Heart left ventricle (tissue), 16 donors: ENCODE data around the gene LMOD3. TPM values are rescaled to one million over a fixed set of nuclear protein-coding genes. Genes with fewer than 3 reads are reported as not detected.

ENCODE experiments used
- ATAC-seq, 4 donors: fragments of 200-7000 bp; cut with Tn5 transposase; one replicate each; pipeline ENCODE4 v1.9.1; 2020 to 2022; ENCODE audit warnings: moderate library complexity in 4 of 4, mild to moderate bottlenecking in 3 of 4, moderate number of reproducible peaks in 1 of 4
- DNase-seq, 5 donors: peaks; one replicate each; pipeline ENCODE4 v3.0.0-alpha.2; 2020
- H3K27ac ChIP-seq, 12 donors: fragments of 200-600 bp; sonication (generic) in 4 of 12; one replicate each; pipeline versions ENCODE4 v1.5.0 to v1.8.0; 2016 to 2022; ENCODE audit warnings: mild to moderate bottlenecking in 2 of 12
- H3K27me3 ChIP-seq, 9 donors: fragments of 200-600 bp; sonication (generic) in 2 of 9; one replicate each; pipeline versions ENCODE4 v1.5.1 to v1.8.0; 2016 to 2022; ENCODE audit warnings: mild to moderate bottlenecking in 3 of 9
- H3K36me3 ChIP-seq, 9 donors: fragments of 200-600 bp; sonication (generic) in 2 of 9; one replicate each; pipeline versions ENCODE4 v1.5.0 to v1.8.0; 2018 to 2022; ENCODE audit warnings: mild to moderate bottlenecking in 2 of 9
- H3K4me1 ChIP-seq, 12 donors: fragments of 200-600 bp; sonication (generic) in 4 of 12; one replicate each; pipeline versions ENCODE4 v1.5.0 to v1.8.0; 2016 to 2022; ENCODE audit warnings: mild to moderate bottlenecking in 3 of 12
- H3K4me3 ChIP-seq, 12 donors: fragments of 200-600 bp; sonication (generic) in 4 of 12; one replicate each; pipeline versions ENCODE4 v1.5.0 to v1.8.0; 2017 to 2022; ENCODE audit warnings: mild to moderate bottlenecking in 9 of 12, moderate library complexity in 4 of 12
- H3K9me3 ChIP-seq, 12 donors: fragments of 200-600 bp; sonication (generic) in 4 of 12; one replicate each; pipeline versions ENCODE4 v1.5.0 to v1.8.0; 2016 to 2022; ENCODE audit warnings: mild to moderate bottlenecking in 1 of 12
- CTCF ChIP-seq, 12 donors: fragments of 200-600 bp; sonication (generic) in 4 of 12; IDR thresholded peaks; one replicate each; pipeline versions ENCODE4 v1.5.0 to v1.8.0; 2018 to 2022; ENCODE audit warnings: antibody characterized with exemption in 12 of 12, mild to moderate bottlenecking in 5 of 12
- POLR2A ChIP-seq, 2 donors: fragments of 450-650 bp; IDR thresholded peaks; one replicate each; pipeline ENCODE4 v1.6.1; 2017; ENCODE audit warnings: antibody characterized with exemption in 2 of 2, mild to moderate bottlenecking in 2 of 2, moderate library complexity in 2 of 2
- WGBS, 4 donors: extraction: QIAGEN DNeasy Blood & Tissue Kit in 2 of 4; methylation state at CpG; one replicate each; pipeline versions ENCODE4 v1.1.5 to v1.1.7; 2013 to 2018; 5-methylcytosine and 5-hydroxymethylcytosine counted together
- intact Hi-C, 10 donors: fragments of 100-400 bp; cut with DNase I; formaldehyde crosslinking; loops; one replicate each; pipeline versions ENCODE4 v1.11.1 to v1.14.2; 2022
- polyA plus RNA-seq, 2 donors: library from polyadenylated mRNA; stranded (reverse); fragments of 200-250 nt; gene quantifications; one replicate each; pipeline ENCODE4 v1.2.3, GENCODE V29; 2013
- total RNA-seq, 9 donors: library from RNA; depleted of rRNA in 2 of 9; stranded (reverse); fragments of >200 nt in 2 of 9; fragmentation: NEBNext Ultra II Directional in 3 of 9; extraction: Animal tissue kit (Norgen Biotek cat#: 25700) in 3 of 9; gene quantifications; one replicate each; pipeline versions ENCODE4 v1.1.0 to v1.2.4, GENCODE V29; 2016 to 2023
- donor health status: ischemic (EF 13 %, LVEDD 7.1; RV severe dilation, severe dysfunction).
- donor health status: healthy with polysubstance abuse.
- donor health status: DM: no; HTN: yes; CAD: no.
- donor health status: DM: no; HTN: no; CAD: no.
- donor health status: ischemic (EF 25% LVEDD 6.9; RV normal size, moderate dysfunction).
- donor health status: ischemic (EF 25% LVEDD 5.7; RV mildly dilated, moderate dysfunction).
- donor health status: healthy.
- donor health status: DM: yes; HTN: yes; CAD: no.
- donor health status: ischemic (EF 35%, LVEDD 5.7; RV mildly dilated, moderate dysfunction).
- donor health status: nonischemic (EF 11% LVEDD 7.7; RV severe dilation, severe dysfunction).
- donor health status: DM: yes; HTN: yes; CAD: no.
- donor health status: PGD.
- donor health status: ischemic (EF 29% LVEDD 5.4; RV normal size, mild dysfunction).
- donor health status: nonischemic (EF 23%, LVEDD 6.1; RV moderate dilation, normal function).

The LMOD3 gene
- total and polyA plus RNA-seq, 11 donors, result 38.6 to 233 (median 128) TPM

GRCh38 chr3:69160107-69160506, 37.7 kb upstream of the LMOD3 start:
- H3K4me1 ChIP-seq, result peaks cover 0 to 4% (median 0%) of the 10 kb centered on the region in 12 donors
- no peak for ATAC-seq
- no peak overlapping the region for H3K4me3 ChIP-seq
- intact Hi-C loops, result loop anchor here (2.0 to 5.0 kb wide), 10 partner anchors 147 to 512 kb away; no protein-coding TSS in a partner anchor
- DNase-seq, result no peak
- H3K27ac ChIP-seq, result no peak overlapping the region
- no peaks in the 10 kb centered on the region for H3K27me3 ChIP-seq
- H3K36me3 ChIP-seq, result no peaks in the 10 kb centered on the region
- no peaks in the 10 kb centered on the region for H3K9me3 ChIP-seq
- TF ChIP-seq POLR2A (IDR thresholded peaks at IDR 0.05) (no peak), CTCF (IDR thresholded peaks at IDR 0.05) (no peak)
- 89 to 93% (median 92%) methylated on average over 2 of the region's 2 CpGs for WGBS, 4 donors

GRCh38 chr3:69149586-69149985, 27.2 kb upstream of the LMOD3 start:
- Histone ChIP-seq H3K4me3 (no peak overlapping the region), H3K36me3 (no peaks in the 10 kb centered on the region), H3K27me3 (peaks cover 0 to 2% (median 0%) of the 10 kb centered on the region in 9 donors), H3K27ac (no peak overlapping the region), H3K9me3 (no peaks in the 10 kb centered on the region), H3K4me1 (peaks cover 0 to 6% (median 0%) of the 10 kb centered on the region in 12 donors)
- no peak for TF ChIP-seq POLR2A (IDR thresholded peaks at IDR 0.05)
- no peak for TF ChIP-seq CTCF (IDR thresholded peaks at IDR 0.05)
- WGBS, 4 donors, result 64 to 82% (median 76%) methylated on average over 3 of the region's 3 CpGs
- no peak for ATAC-seq
- DNase-seq, result no peak
- intact Hi-C loops, result no loop called here

- no peaks in the 10 kb centered on the region for H3K36me3 ChIP-seq
- intact Hi-C loops, result no loop called here
- TF ChIP-seq POLR2A (IDR thresholded peaks at IDR 0.05) (no peak), CTCF (IDR thresholded peaks at IDR 0.05) (no peak)
- H3K9me3 ChIP-seq, result no peaks in the 10 kb centered on the region
- ATAC-seq (no peak), DNase-seq (no peak)
- H3K4me1 ChIP-seq, result peaks cover 0 to 7% (median 0%) of the 10 kb centered on the region in 12 donors
- H3K27me3 ChIP-seq, result no peaks in the 10 kb centered on the region
- H3K27ac ChIP-seq, result no peak overlapping the region
- no peak overlapping the region for H3K4me3 ChIP-seq
These were observed 23.3 kb upstream of the LMOD3 start for GRCh38 chr3:69145688-69146087.

GRCh38 chr3:69144631-69145245, 22.3 kb upstream of the LMOD3 start:
- H3K4me3 ChIP-seq, result no peak overlapping the region
- WGBS, 4 donors, result 69 to 79% (median 72%) methylated on average over 3 of the region's 3 CpGs
- peaks cover 0 to 7% (median 0%) of the 10 kb centered on the region in 12 donors for H3K4me1 ChIP-seq
- H3K36me3 ChIP-seq, result no peaks in the 10 kb centered on the region
- DNase-seq, result no peak
- intact Hi-C loops, result no loop called here
- H3K9me3 ChIP-seq, result no peaks in the 10 kb centered on the region
- H3K27ac ChIP-seq, result no peak overlapping the region
- ATAC-seq, result no peak
- TF ChIP-seq CTCF (IDR thresholded peaks at IDR 0.05) (no peak), POLR2A (IDR thresholded peaks at IDR 0.05) (no peak)
- no peaks in the 10 kb centered on the region for H3K27me3 ChIP-seq
